HepG2 (cell line): Measurements from ENCODE around the gene NAA25. TPM values are rescaled to one million over a fixed set of nuclear protein-coding genes. Genes with fewer than 3 reads are reported as not detected.

ENCODE experiments used
- CBX5 ChIP-seq: sonication (generic); formaldehyde crosslinking; IDR thresholded peaks from 2 replicates; pipeline ENCODE4 v1.4.0; 2020; ENCODE audit warnings: missing genetic modification reagents, borderline replicate concordance
- DNMT1 ChIP-seq: sonication (generic); formaldehyde crosslinking; IDR thresholded peaks from 2 replicates; pipeline ENCODE4 v1.5.1; 2020; ENCODE audit warnings: mild to moderate bottlenecking, missing genetic modification reagents
- NKX3-1 ChIP-seq: sonication (generic); formaldehyde crosslinking; IDR thresholded peaks from 2 replicates; pipeline ENCODE4 v1.5.0; 2020; ENCODE audit warnings: missing genetic modification reagents
- NONO ChIP-seq, 2 experiments: fragments of 450-650 bp in 1 of 2; sonication (generic) in 1 of 2; formaldehyde crosslinking in 1 of 2; IDR thresholded peaks in 1 of 2; conservative IDR thresholded peaks in 1 of 2; 2 replicates each; pipeline versions ENCODE4 v1.6.1 to v1.8.0; 2017 to 2022; ENCODE audit warnings: mild to moderate bottlenecking in 1 of 2, missing genetic modification reagents in 1 of 2, moderate library complexity in 1 of 2
- ZC3H4 ChIP-seq: sonication (generic); formaldehyde crosslinking; IDR thresholded peaks from 2 replicates; pipeline ENCODE4 v1.4.0; 2020; ENCODE audit warnings: missing genetic modification reagents, borderline replicate concordance
- ZNF232 ChIP-seq: sonication (generic); formaldehyde crosslinking; IDR thresholded peaks from 2 replicates; pipeline ENCODE4 v1.4.0; 2020; ENCODE audit warnings: missing genetic modification reagents, borderline replicate concordance
- ZNF781 ChIP-seq: sonication (generic); formaldehyde crosslinking; IDR thresholded peaks from 2 replicates; pipeline ENCODE4 v1.5.1; 2020; ENCODE audit warnings: borderline replicate concordance, mild to moderate bottlenecking, missing genetic modification reagents; ENCODE audit errors: not compliant biosample characterization
- ZSCAN9 ChIP-seq: IDR thresholded peaks from 2 replicates; pipeline ENCODE4 v1.6.1; 2016; ENCODE audit warnings: borderline replicate concordance
- polyA plus RNA-seq, 8 experiments: library from polyadenylated mRNA; depleted of rRNA in 3 of 8; stranded (reverse) in 7 of 8; unstranded in 1 of 8; fragments of >200 nt; fragmentation: Illumina TruSeq in 4 of 8; extraction: Trizol in 4 of 8; gene quantifications; 2 replicates each; pipeline versions ENCODE4 v1.2.1 to v1.2.3, GENCODE V29; 2011 to 2016; ENCODE audit warnings: low read depth in 4 of 8, missing spikeins in 1 of 8, mixed read lengths in 1 of 8; ENCODE audit not compliant: insufficient read depth in 1 of 8
- total RNA-seq, 5 experiments: library from RNA; depleted of rRNA; stranded (reverse); fragments of >200 nt; fragmentation: Illumina TruSeq; extraction: Trizol; gene quantifications; 2 replicates each; pipeline ENCODE4 v1.2.3, GENCODE V29; 2016; ENCODE audit warnings: low read depth in 1 of 5
- TF ChIP-seq, protein P1 (sequence below): sonication (generic); formaldehyde crosslinking; IDR thresholded peaks from 2 replicates; pipeline ENCODE4 v1.4.0; 2020; ENCODE audit warnings: missing genetic modification reagents
- TF ChIP-seq, protein P2 (sequence below): sonication (generic); formaldehyde crosslinking; IDR thresholded peaks from 2 replicates; pipeline ENCODE4 v1.4.0; 2020; ENCODE audit warnings: missing genetic modification reagents, borderline replicate concordance
- TF ChIP-seq, protein P3 (sequence below): sonication (generic); formaldehyde crosslinking; IDR thresholded peaks from 2 replicates; pipeline ENCODE4 v1.5.0; 2020; ENCODE audit warnings: mild to moderate bottlenecking, missing genetic modification reagents
- TF ChIP-seq, protein P4 (sequence below): sonication (generic); formaldehyde crosslinking; IDR thresholded peaks from 2 replicates; pipeline ENCODE4 v1.4.0; 2020; ENCODE audit warnings: low read depth, missing genetic modification reagents
- TF ChIP-seq, protein P5 (sequence below): sonication (generic); formaldehyde crosslinking; IDR thresholded peaks from 2 replicates; pipeline ENCODE4 v1.9.0; 2022; ENCODE audit warnings: missing genetic modification reagents, mild to moderate bottlenecking, borderline replicate concordance

Gene NAA25
- total and polyA plus RNA-seq, 2 of the 13 experiments (the other 11 are each of a cell fraction or from before 2014, with no cell fraction given) = 11.4 to 32.0 TPM

DNA sequence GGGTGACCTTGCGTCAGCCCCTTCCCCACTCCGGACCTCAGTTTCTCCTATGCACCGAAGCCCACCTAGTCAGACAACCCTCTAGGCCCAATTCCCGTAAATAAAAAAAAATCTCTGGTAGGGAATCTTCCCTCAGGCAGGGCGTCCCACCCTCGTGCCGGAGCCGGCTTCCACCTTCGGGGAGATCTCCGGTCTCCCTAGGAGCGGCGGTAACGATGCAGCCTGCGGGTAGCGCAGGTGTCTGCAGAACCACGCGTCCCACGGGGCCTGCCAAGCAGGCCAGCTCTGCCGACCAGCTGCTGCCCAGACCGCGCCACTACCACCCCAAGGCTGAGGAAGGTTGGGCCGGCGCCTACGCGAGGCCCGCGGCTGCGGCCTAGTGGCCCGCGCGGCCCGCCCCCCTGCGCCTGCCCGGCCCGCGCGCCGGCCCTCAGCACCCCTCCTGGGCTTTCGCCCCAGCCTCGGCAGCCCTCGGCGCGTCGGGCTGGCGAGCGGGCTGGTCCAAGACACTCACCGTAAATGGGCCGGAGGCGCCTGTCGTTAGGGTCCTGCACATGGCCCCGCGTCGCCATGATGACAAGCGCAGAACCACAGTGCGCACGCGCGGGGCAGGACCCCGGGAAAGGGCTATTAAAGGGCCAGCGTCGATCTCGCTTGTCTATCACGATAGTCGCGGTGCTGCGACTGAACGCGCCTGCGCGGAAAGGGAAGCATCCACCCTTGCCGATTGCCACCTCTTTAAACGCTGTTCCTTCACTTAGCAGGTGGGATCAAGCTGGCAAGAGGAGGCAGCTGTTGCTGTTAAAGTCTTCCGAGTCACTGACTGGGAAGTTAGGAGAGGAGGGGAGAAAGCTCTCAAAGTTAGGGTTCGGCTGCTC lies at the start of gene NAA25 (continued):
- TF ChIP-seq, protein P1, sequence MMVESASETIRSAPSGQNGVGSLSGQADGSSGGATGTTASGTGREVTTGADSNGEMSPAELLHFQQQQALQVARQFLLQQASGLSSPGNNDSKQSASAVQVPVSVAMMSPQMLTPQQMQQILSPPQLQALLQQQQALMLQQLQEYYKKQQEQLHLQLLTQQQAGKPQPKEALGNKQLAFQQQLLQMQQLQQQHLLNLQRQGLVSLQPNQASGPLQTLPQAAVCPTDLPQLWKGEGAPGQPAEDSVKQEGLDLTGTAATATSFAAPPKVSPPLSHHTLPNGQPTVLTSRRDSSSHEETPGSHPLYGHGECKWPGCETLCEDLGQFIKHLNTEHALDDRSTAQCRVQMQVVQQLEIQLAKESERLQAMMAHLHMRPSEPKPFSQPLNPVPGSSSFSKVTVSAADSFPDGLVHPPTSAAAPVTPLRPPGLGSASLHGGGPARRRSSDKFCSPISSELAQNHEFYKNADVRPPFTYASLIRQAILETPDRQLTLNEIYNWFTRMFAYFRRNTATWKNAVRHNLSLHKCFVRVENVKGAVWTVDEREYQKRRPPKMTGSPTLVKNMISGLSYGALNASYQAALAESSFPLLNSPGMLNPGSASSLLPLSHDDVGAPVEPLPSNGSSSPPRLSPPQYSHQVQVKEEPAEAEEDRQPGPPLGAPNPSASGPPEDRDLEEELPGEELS = no peak
- TF ChIP-seq, protein P2, sequence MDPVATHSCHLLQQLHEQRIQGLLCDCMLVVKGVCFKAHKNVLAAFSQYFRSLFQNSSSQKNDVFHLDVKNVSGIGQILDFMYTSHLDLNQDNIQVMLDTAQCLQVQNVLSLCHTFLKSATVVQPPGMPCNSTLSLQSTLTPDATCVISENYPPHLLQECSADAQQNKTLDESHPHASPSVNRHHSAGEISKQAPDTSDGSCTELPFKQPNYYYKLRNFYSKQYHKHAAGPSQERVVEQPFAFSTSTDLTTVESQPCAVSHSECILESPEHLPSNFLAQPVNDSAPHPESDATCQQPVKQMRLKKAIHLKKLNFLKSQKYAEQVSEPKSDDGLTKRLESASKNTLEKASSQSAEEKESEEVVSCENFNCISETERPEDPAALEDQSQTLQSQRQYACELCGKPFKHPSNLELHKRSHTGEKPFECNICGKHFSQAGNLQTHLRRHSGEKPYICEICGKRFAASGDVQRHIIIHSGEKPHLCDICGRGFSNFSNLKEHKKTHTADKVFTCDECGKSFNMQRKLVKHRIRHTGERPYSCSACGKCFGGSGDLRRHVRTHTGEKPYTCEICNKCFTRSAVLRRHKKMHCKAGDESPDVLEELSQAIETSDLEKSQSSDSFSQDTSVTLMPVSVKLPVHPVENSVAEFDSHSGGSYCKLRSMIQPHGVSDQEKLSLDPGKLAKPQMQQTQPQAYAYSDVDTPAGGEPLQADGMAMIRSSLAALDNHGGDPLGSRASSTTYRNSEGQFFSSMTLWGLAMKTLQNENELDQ = no peak
- no peak for TF ChIP-seq NONO (IDR thresholded peaks at IDR 0.05)
- peak; percentile 15; the same call in 1 of the 2 replicates for TF ChIP-seq NONO (CRISPR knock-in tag; conservative IDR thresholded peaks at IDR 0.05)
- no peak for TF ChIP-seq DNMT1 (CRISPR knock-in tag)
- TF ChIP-seq, protein P3, sequence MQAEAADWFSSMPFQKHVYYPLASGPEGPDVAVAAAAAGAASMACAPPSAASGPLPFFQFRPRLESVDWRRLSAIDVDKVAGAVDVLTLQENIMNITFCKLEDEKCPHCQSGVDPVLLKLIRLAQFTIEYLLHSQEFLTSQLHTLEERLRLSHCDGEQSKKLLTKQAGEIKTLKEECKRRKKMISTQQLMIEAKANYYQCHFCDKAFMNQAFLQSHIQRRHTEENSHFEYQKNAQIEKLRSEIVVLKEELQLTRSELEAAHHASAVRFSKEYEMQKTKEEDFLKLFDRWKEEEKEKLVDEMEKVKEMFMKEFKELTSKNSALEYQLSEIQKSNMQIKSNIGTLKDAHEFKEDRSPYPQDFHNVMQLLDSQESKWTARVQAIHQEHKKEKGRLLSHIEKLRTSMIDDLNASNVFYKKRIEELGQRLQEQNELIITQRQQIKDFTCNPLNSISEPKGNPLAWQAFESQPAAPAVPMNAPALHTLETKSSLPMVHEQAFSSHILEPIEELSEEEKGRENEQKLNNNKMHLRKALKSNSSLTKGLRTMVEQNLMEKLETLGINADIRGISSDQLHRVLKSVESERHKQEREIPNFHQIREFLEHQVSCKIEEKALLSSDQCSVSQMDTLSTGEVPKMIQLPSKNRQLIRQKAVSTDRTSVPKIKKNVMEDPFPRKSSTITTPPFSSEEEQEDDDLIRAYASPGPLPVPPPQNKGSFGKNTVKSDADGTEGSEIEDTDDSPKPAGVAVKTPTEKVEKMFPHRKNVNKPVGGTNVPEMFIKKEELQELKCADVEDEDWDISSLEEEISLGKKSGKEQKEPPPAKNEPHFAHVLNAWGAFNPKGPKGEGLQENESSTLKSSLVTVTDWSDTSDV (CRISPR knock-in tag) = peak; percentile 83
- TF ChIP-seq ZNF232 (CRISPR knock-in tag) = 0 out of 2 replicates have a peak, but pooled peaks have one; percentile 29
- TF ChIP-seq, protein P4, sequence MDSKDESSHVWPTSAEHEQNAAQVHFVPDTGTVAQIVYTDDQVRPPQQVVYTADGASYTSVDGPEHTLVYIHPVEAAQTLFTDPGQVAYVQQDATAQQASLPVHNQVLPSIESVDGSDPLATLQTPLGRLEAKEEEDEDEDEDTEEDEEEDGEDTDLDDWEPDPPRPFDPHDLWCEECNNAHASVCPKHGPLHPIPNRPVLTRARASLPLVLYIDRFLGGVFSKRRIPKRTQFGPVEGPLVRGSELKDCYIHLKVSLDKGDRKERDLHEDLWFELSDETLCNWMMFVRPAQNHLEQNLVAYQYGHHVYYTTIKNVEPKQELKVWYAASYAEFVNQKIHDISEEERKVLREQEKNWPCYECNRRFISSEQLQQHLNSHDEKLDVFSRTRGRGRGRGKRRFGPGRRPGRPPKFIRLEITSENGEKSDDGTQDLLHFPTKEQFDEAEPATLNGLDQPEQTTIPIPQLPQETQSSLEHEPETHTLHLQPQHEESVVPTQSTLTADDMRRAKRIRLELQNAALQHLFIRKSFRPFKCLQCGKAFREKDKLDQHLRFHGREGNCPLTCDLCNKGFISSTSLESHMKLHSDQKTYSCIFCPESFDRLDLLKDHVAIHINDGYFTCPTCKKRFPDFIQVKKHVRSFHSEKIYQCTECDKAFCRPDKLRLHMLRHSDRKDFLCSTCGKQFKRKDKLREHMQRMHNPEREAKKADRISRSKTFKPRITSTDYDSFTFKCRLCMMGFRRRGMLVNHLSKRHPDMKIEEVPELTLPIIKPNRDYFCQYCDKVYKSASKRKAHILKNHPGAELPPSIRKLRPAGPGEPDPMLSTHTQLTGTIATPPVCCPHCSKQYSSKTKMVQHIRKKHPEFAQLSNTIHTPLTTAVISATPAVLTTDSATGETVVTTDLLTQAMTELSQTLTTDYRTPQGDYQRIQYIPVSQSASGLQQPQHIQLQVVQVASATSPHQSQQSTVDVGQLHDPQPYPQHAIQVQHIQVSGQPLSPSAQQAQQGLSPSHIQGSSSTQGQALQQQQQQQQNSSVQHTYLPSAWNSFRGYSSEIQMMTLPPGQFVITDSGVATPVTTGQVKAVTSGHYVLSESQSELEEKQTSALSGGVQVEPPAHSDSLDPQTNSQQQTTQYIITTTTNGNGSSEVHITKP (CRISPR knock-in tag) = no peak; the same call in 1 of the 2 replicates
- TF ChIP-seq, protein P5, sequence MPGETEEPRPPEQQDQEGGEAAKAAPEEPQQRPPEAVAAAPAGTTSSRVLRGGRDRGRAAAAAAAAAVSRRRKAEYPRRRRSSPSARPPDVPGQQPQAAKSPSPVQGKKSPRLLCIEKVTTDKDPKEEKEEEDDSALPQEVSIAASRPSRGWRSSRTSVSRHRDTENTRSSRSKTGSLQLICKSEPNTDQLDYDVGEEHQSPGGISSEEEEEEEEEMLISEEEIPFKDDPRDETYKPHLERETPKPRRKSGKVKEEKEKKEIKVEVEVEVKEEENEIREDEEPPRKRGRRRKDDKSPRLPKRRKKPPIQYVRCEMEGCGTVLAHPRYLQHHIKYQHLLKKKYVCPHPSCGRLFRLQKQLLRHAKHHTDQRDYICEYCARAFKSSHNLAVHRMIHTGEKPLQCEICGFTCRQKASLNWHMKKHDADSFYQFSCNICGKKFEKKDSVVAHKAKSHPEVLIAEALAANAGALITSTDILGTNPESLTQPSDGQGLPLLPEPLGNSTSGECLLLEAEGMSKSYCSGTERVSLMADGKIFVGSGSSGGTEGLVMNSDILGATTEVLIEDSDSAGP = peak; percentile 100
- TF ChIP-seq CBX5 = no peak; the same call in 1 of the 2 replicates
- TF ChIP-seq NKX3-1 = no peak
- no peak; the same call in 1 of the 2 replicates for TF ChIP-seq ZC3H4 (CRISPR knock-in tag)
- peak; percentile 28 for TF ChIP-seq ZNF781 (CRISPR knock-in tag)
- peak; percentile 55; the same call in 1 of the 2 replicates for TF ChIP-seq ZSCAN9
